ENCODE results near the gene IL5. TPM values are rescaled to one million over a fixed set of nuclear protein-coding genes. Genes with fewer than 3 reads are reported as not detected.
A peak's percentile ranks its signal among the peaks of the same experiment; 100 is the strongest.

The IL5 gene
- total RNA-seq, 1 experiment from 2014 or later = not detected

GRCh38 chr5:132501961-132502931 is 41.1 kb downstream of the IL5 start:
- H3K4me1 ChIP-seq (ENCODE audit: insufficient read depth, low read length, poor library complexity, severe bottlenecking) = no peaks in the 10 kb centered on the region
- no peaks in the 10 kb centered on the region for H3K36me3 ChIP-seq (ENCODE audit: insufficient read depth, low read length, poor library complexity, severe bottlenecking)
- no peaks in the 10 kb centered on the region for H3K9me3 ChIP-seq (ENCODE audit: low read depth, low read length, poor library complexity, severe bottlenecking)
- ChIA-PET CTCF (interaction anchor here (1.6 to 2.2 kb wide), 2 partner anchors 229 to 264 kb away, joined by 6 to 11 read pairs; no protein-coding TSS in a partner anchor), POLR2A (ENCODE audit: low non-redundant PET) (no interaction called here)
- intact Hi-C loops (cut with micrococcal nuclease; ENCODE audit: unreplicated experiment) = loop anchor here (1.0 to 5.0 kb wide), 4 partner anchors 81 to 265 kb away; no protein-coding TSS in a partner anchor
- H3K27ac ChIP-seq (ENCODE audit: low read depth, low read length, poor library complexity, severe bottlenecking) = no peak overlapping the region
- no TSS peak for BruUV-seq (replicated peaks)
- H3K4me3 ChIP-seq (ENCODE audit: low read depth, low read length, poor library complexity, severe bottlenecking) = no peak overlapping the region
- no peak for DNase-seq (ENCODE audit: low spot score)
- TF ChIP-seq CTCF (conservative IDR thresholded peaks at IDR 0.05; ENCODE audit: low read depth, low read length) (no peak), EZH2 (IDR thresholded peaks at IDR 0.05; ENCODE audit: borderline replicate concordance, low read depth, low read length, poor library complexity, severe bottlenecking) (no peak)
- no peaks in the 10 kb centered on the region for H3K27me3 ChIP-seq (replicated peaks; ENCODE audit: insufficient read depth, low read depth, low read length, poor library complexity)

GRCh38 chr5:132501629-132501956 is 41.7 kb downstream of the IL5 start:
- intact Hi-C loops (cut with micrococcal nuclease; ENCODE audit: unreplicated experiment) = loop anchor here (1.0 to 5.0 kb wide), 4 partner anchors 81 to 264 kb away; no protein-coding TSS in a partner anchor
- DNase-seq (ENCODE audit: low spot score) = no peak
- POLR2A ChIA-PET (ENCODE audit: low non-redundant PET) = no interaction called here
- Histone ChIP-seq H3K4me3 (ENCODE audit: low read depth, low read length, poor library complexity, severe bottlenecking) (no peak overlapping the region), H3K36me3 (ENCODE audit: insufficient read depth, low read length, poor library complexity, severe bottlenecking) (no peaks in the 10 kb centered on the region), H3K27ac (ENCODE audit: low read depth, low read length, poor library complexity, severe bottlenecking) (no peak overlapping the region), H3K4me1 (ENCODE audit: insufficient read depth, low read length, poor library complexity, severe bottlenecking) (no peaks in the 10 kb centered on the region), H3K27me3 (replicated peaks; ENCODE audit: insufficient read depth, low read depth, low read length, poor library complexity) (no peaks in the 10 kb centered on the region), H3K9me3 (ENCODE audit: low read depth, low read length, poor library complexity, severe bottlenecking) (no peaks in the 10 kb centered on the region)
- TF ChIP-seq EZH2 (IDR thresholded peaks at IDR 0.05; ENCODE audit: borderline replicate concordance, low read depth, low read length, poor library complexity, severe bottlenecking) = no peak
- TF ChIP-seq CTCF (conservative IDR thresholded peaks at IDR 0.05; ENCODE audit: low read depth, low read length) = no peak
- CTCF ChIA-PET = interaction anchor here (1.0 to 2.2 kb wide), 4 partner anchors 115 to 263 kb away, joined by 6 to 11 read pairs (median 8); partner anchors contain the start of gene SLC22A4
- BruUV-seq (replicated peaks) = no TSS peak

- no peak overlapping the region for H3K27ac ChIP-seq (ENCODE audit: low read depth, low read length, poor library complexity, severe bottlenecking)
- CTCF ChIA-PET = interaction anchor here (0.6 to 2.2 kb wide), 8 partner anchors 11 to 263 kb away, joined by 3 to 11 read pairs (median 6); partner anchors contain the start of genes IRF1 and SLC22A4
- BruUV-seq (replicated peaks) = no TSS peak
- TF ChIP-seq EZH2 (IDR thresholded peaks at IDR 0.05; ENCODE audit: borderline replicate concordance, low read depth, low read length, poor library complexity, severe bottlenecking) (no peak), CTCF (conservative IDR thresholded peaks at IDR 0.05; ENCODE audit: low read depth, low read length) (peak; percentile 88)
- intact Hi-C loops (cut with micrococcal nuclease; ENCODE audit: unreplicated experiment) = loop anchor here (1.0 to 5.0 kb wide), 4 partner anchors 80 to 264 kb away; no protein-coding TSS in a partner anchor
- no peaks in the 10 kb centered on the region for H3K9me3 ChIP-seq (ENCODE audit: low read depth, low read length, poor library complexity, severe bottlenecking)
- peak; percentile 75 for DNase-seq (ENCODE audit: low spot score)
- H3K4me1 ChIP-seq (ENCODE audit: insufficient read depth, low read length, poor library complexity, severe bottlenecking) = peaks cover 4% of the 10 kb centered on the region
- H3K36me3 ChIP-seq (ENCODE audit: insufficient read depth, low read length, poor library complexity, severe bottlenecking) = no peaks in the 10 kb centered on the region
- no peak overlapping the region for H3K4me3 ChIP-seq (ENCODE audit: low read depth, low read length, poor library complexity, severe bottlenecking)
- POLR2A ChIA-PET (ENCODE audit: low non-redundant PET) = interaction anchor here (0.5 kb wide), 1 partner anchor 95 kb away, joined by 3 read pairs; no protein-coding TSS in a partner anchor
- no peaks in the 10 kb centered on the region for H3K27me3 ChIP-seq (replicated peaks; ENCODE audit: insufficient read depth, low read depth, low read length, poor library complexity)
Observed at GRCh38 chr5:132500931-132501628, 42.2 kb downstream of the IL5 start.

Data from A673 (cell line).